GM21447 (cell line): ENCODE results near the gene TSEN54.

ENCODE experiments used
- ATAC-seq: cut with Tn5 transposase; IDR thresholded peaks from one replicate; pipeline ENCODE4 v1.9.1; 2021; ENCODE audit not compliant: unreplicated experiment

TSEN54 gene

GRCh38 chr17:75540923-75541503, 24.7 kb downstream of the TSEN54 start:
- ATAC-seq: no peak

- no peak for ATAC-seq
These were observed 25.9 kb downstream of the TSEN54 start for GRCh38 chr17:75542229-75542628.

- ATAC-seq: no peak
These were observed 26.5 kb downstream of the TSEN54 start for GRCh38 chr17:75542728-75543336.

GRCh38 chr17:75544250-75544649, 27.9 kb downstream of the TSEN54 start:
- no peak for ATAC-seq

GRCh38 chr17:75546181-75546580, 29.9 kb downstream of the TSEN54 start:
- ATAC-seq: no peak

- no peak for ATAC-seq
These were observed 30.8 kb downstream of the TSEN54 start for GRCh38 chr17:75547091-75547490.

GRCh38 chr17:75548813-75549212, 32.5 kb downstream of the TSEN54 start:
- no peak for ATAC-seq

- no peak for ATAC-seq
These were observed 33.2 kb downstream of the TSEN54 start for GRCh38 chr17:75549246-75550138.

- ATAC-seq: no peak
These were observed 33.8 kb downstream of the TSEN54 start for GRCh38 chr17:75550139-75550465.

- ATAC-seq: no peak
These were observed 34.9 kb downstream of the TSEN54 start for GRCh38 chr17:75551266-75551665.

GRCh38 chr17:75552425-75553294, 36.3 kb downstream of the TSEN54 start:
- ATAC-seq: no peak

GRCh38 chr17:75553295-75554110, 37.2 kb downstream of the TSEN54 start:
- no peak for ATAC-seq

GRCh38 chr17:75555679-75556153, 39.4 kb downstream of the TSEN54 start:
- no peak for ATAC-seq

- ATAC-seq: no peak
These were observed 40.9 kb downstream of the TSEN54 start for GRCh38 chr17:75557075-75557851.

GRCh38 chr17:75557852-75558665, 41.7 kb downstream of the TSEN54 start:
- no peak for ATAC-seq

- ATAC-seq: no peak
These were observed 42.6 kb downstream of the TSEN54 start for GRCh38 chr17:75558666-75559530.

GRCh38 chr17:75559958-75560533, 43.7 kb downstream of the TSEN54 start:
- ATAC-seq: no peak
